GM12891 (cell line): Measurements from ENCODE around the gene GOSR2.

Experiments
- PAX5 ChIP-seq: IDR thresholded peaks from 2 replicates; pipeline ENCODE4 v1.6.1; 2011; ENCODE audit warnings: low read length, moderate library complexity, mild to moderate bottlenecking; ENCODE audit not compliant: insufficient read depth, severe bottlenecking
- POLR2A ChIP-seq: IDR thresholded peaks from 2 replicates; pipeline ENCODE4 v1.6.1; 2011; ENCODE audit warnings: low read depth, low read length, control low read depth
- POLR2AphosphoS5 ChIP-seq: IDR thresholded peaks from 2 replicates; pipeline ENCODE4 v1.6.1; 2011; ENCODE audit warnings: low read depth, low read length, control low read depth
- POU2F2 ChIP-seq: IDR thresholded peaks from 2 replicates; pipeline ENCODE4 v1.6.1; 2011; ENCODE audit warnings: low read depth, mild to moderate bottlenecking, control low read depth, low read length, moderate library complexity
- SPI1 ChIP-seq: IDR thresholded peaks from 2 replicates; pipeline ENCODE4 v1.6.1; 2011; ENCODE audit warnings: low read depth, low read length, control low read depth
- TAF1 ChIP-seq: IDR thresholded peaks from 2 replicates; pipeline ENCODE4 v1.6.1; 2011; ENCODE audit warnings: low read depth, low read length, control low read depth

- TF ChIP-seq POLR2AphosphoS5, result no peak
- TF ChIP-seq POLR2A, result no peak
- no peak for TF ChIP-seq TAF1
- no peak for TF ChIP-seq POU2F2
- no peak for TF ChIP-seq SPI1
- TF ChIP-seq PAX5, result no peak
These were observed 63.4 kb downstream of the GOSR2 start for GRCh38 chr17:46986366-46986765.
